Loucy (cell line): ENCODE results near the gene HDAC11.

Experiments
- H2AFZ ChIP-seq: fragments of 200-600 bp; sonication (generic); 2 replicates; pipeline ENCODE4 v1.6.0; 2016; ENCODE audit warnings: antibody characterized with exemption, mild to moderate bottlenecking, low read length, moderate library complexity
- H3F3A ChIP-seq: fragments of 200-600 bp; 2 replicates; pipeline ENCODE4 v1.6.0; 2016; ENCODE audit warnings: antibody characterized with exemption, low read depth, mild to moderate bottlenecking
- H3K27me3 ChIP-seq: fragments of 200-600 bp; sonication (generic); 2 replicates; pipeline ENCODE4 v1.6.1; 2014; ENCODE audit warnings: low read length, mild to moderate bottlenecking; ENCODE audit not compliant: insufficient read depth, poor library complexity, severe bottlenecking
- H3K36me3 ChIP-seq: fragments of 200-600 bp; sonication (generic); 2 replicates; pipeline ENCODE4 v1.6.1; 2016; ENCODE audit warnings: low read length; ENCODE audit not compliant: insufficient read depth
- H3K4me1 ChIP-seq: fragments of 200-600 bp; sonication (generic); 2 replicates; pipeline ENCODE4 v1.5.1; 2014; ENCODE audit warnings: low read length, mild to moderate bottlenecking; ENCODE audit not compliant: insufficient read depth, poor library complexity, severe bottlenecking
- H3K4me2 ChIP-seq: fragments of 200-600 bp; sonication (generic); 2 replicates; pipeline ENCODE4 v1.6.0; 2014; ENCODE audit warnings: antibody characterized with exemption, low read length, low read depth, mild to moderate bottlenecking; ENCODE audit not compliant: poor library complexity, severe bottlenecking
- H3K4me3 ChIP-seq: fragments of 200-600 bp; sonication (generic); 2 replicates; pipeline ENCODE4 v1.5.1; 2014; ENCODE audit warnings: low read length, mild to moderate bottlenecking, mixed read lengths; ENCODE audit not compliant: poor library complexity, severe bottlenecking
- H3K79me2 ChIP-seq: fragments of 200-600 bp; sonication (generic); 2 replicates; pipeline ENCODE4 v1.6.1; 2014; ENCODE audit warnings: low read length; ENCODE audit not compliant: insufficient read depth
- H3K9ac ChIP-seq: fragments of 200-600 bp; sonication (generic); 2 replicates; pipeline ENCODE4 v1.6.0; 2014; ENCODE audit warnings: mild to moderate bottlenecking, low read depth, low read length, moderate library complexity; ENCODE audit not compliant: poor library complexity, severe bottlenecking
- H3K9me2 ChIP-seq: fragments of 200-600 bp; sonication (generic); replicated peaks from 2 replicates; pipeline ENCODE4 v1.6.1; 2016; ENCODE audit warnings: low read depth, low read length, mixed read lengths
- H3K9me3 ChIP-seq: fragments of 200-600 bp; sonication (generic); 2 replicates; pipeline ENCODE4 v1.6.1; 2014; ENCODE audit warnings: mild to moderate bottlenecking, antibody characterized with exemption, low read length, low read depth; ENCODE audit not compliant: insufficient read depth
- H4K20me1 ChIP-seq: fragments of 200-600 bp; sonication (generic); 2 replicates; pipeline ENCODE4 v1.6.0; 2014; ENCODE audit warnings: antibody characterized with exemption, low read length, mild to moderate bottlenecking; ENCODE audit not compliant: insufficient read depth, poor library complexity, severe bottlenecking
- EZH2phosphoT487 ChIP-seq: fragments of 200-600 bp; IDR thresholded peaks from 2 replicates; pipeline ENCODE4 v1.6.1; 2018; ENCODE audit warnings: antibody characterized with exemption, mild to moderate bottlenecking, moderate library complexity, borderline replicate concordance
- TF ChIP-seq, protein P1 (sequence below): fragments of 200-600 bp; sonication (generic); conservative IDR thresholded peaks from 2 replicates; pipeline ENCODE4 v1.5.1; 2014; ENCODE audit warnings: mild to moderate bottlenecking, antibody characterized with exemption, low read length

HDAC11 gene

DNA sequence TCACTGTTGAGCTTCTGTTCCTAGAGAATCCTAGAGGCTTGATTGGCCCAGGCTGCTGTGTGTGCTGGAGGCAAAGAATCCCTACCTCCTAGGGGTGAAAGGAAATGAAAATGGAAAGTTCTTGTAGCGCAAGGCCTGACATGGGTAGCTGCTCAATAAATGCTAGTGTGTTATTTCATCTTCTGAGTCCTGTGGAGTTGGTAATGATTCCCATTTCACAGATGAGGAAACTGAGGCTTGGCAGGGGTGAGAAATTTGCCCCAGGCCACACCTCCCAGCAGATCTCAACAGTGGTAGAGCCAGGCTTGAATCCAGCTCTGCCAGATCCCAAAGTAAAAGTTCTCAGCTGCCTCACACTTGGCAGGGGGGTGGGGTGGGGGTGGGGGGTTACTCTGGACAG lies 26.1 kb downstream of the HDAC11 start:
- Histone ChIP-seq H3K9me2 (no peaks in the 10 kb centered on the region), H3K4me2 (no peak overlapping the region), H3K9me3 (no peaks in the 10 kb centered on the region), H3K4me1 (peaks cover 8% of the 10 kb centered on the region), H4K20me1 (no peaks in the 10 kb centered on the region), H3K36me3 (no peaks in the 10 kb centered on the region), H3K27me3 (no peaks in the 10 kb centered on the region), H3K79me2 (no peaks in the 10 kb centered on the region), H3K4me3 (no peak overlapping the region), H3K9ac (no peak overlapping the region), H2AFZ (no peak overlapping the region), H3F3A (no peaks in the 10 kb centered on the region)
- TF ChIP-seq, protein P1, sequence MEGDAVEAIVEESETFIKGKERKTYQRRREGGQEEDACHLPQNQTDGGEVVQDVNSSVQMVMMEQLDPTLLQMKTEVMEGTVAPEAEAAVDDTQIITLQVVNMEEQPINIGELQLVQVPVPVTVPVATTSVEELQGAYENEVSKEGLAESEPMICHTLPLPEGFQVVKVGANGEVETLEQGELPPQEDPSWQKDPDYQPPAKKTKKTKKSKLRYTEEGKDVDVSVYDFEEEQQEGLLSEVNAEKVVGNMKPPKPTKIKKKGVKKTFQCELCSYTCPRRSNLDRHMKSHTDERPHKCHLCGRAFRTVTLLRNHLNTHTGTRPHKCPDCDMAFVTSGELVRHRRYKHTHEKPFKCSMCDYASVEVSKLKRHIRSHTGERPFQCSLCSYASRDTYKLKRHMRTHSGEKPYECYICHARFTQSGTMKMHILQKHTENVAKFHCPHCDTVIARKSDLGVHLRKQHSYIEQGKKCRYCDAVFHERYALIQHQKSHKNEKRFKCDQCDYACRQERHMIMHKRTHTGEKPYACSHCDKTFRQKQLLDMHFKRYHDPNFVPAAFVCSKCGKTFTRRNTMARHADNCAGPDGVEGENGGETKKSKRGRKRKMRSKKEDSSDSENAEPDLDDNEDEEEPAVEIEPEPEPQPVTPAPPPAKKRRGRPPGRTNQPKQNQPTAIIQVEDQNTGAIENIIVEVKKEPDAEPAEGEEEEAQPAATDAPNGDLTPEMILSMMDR: no peak
- no peak for TF ChIP-seq EZH2phosphoT487

DNA sequence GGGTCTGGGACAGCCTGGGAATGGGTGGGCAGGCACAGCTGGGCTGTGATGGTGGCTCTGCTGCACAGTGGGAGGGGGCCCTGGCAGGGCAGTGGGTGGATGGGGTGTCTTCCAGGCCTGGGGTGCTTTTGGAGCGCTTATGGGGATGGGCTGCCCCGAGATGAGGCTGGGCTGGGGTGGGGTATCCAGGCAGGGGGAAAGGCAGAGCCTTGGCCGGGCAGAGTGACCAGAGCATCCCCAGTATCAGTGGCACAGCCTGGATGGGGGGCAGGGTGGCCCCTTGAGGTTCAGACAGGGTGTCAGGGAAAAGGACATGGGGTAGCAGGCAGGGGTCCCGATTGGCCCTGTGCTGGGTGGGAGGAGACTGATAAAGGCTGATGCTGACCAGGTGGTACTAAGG lies 26.6 kb downstream of the HDAC11 start:
- no peak overlapping the region for H3K9ac ChIP-seq
- no peaks in the 10 kb centered on the region for H3K27me3 ChIP-seq
- H3K9me3 ChIP-seq: no peaks in the 10 kb centered on the region
- no peak overlapping the region for H3K4me2 ChIP-seq
- H3K79me2 ChIP-seq: no peaks in the 10 kb centered on the region
- H3K4me3 ChIP-seq: no peak overlapping the region
- TF ChIP-seq, protein P1: no peak
- no peak for TF ChIP-seq EZH2phosphoT487
- no peak overlapping the region for H2AFZ ChIP-seq
- H3K4me1 ChIP-seq: peaks cover 8% of the 10 kb centered on the region
- no peaks in the 10 kb centered on the region for H3K36me3 ChIP-seq
- H4K20me1 ChIP-seq: no peaks in the 10 kb centered on the region
- no peaks in the 10 kb centered on the region for H3K9me2 ChIP-seq
- no peaks in the 10 kb centered on the region for H3F3A ChIP-seq

DNA sequence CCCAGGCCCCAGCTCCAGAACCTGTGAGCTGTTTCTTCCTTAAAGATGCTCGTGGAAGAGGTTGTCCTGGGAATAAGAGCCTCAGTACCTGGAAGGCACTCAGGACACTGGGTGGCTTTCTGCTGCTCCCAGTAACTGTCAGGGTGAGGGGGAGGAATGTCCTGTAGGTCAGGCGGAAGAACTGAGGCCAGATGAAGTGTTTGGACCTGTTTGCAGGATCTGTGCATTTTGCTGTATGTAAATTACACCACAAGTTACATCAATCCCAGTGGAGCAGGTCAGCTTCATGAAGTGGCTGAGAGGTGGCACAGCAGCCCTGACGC lies 27.1 kb downstream of the HDAC11 start:
- Histone ChIP-seq H3K27me3 (no peaks in the 10 kb centered on the region), H2AFZ (no peak overlapping the region), H3K4me1 (peaks cover 8% of the 10 kb centered on the region), H3K4me2 (no peak overlapping the region), H3F3A (no peaks in the 10 kb centered on the region), H3K4me3 (no peak overlapping the region), H3K36me3 (no peaks in the 10 kb centered on the region), H3K9me3 (no peaks in the 10 kb centered on the region), H4K20me1 (no peaks in the 10 kb centered on the region), H3K9ac (no peak overlapping the region), H3K79me2 (no peaks in the 10 kb centered on the region), H3K9me2 (no peaks in the 10 kb centered on the region)
- TF ChIP-seq, protein P1: no peak
- no peak for TF ChIP-seq EZH2phosphoT487
